ENCODE data around the gene MAP3K19.

- TF ChIP-seq CTCF (IDR thresholded peaks at IDR 0.05; ENCODE audit: low read depth, low read length, poor library complexity, severe bottlenecking) (no peak), EZH2phosphoT487 (IDR thresholded peaks at IDR 0.05; ENCODE audit: borderline replicate concordance, low read length) (no peak)
These were observed 112.6 kb downstream of the MAP3K19 start for GRCh38 chr2:134934641-134935040.

Measured in DOHH2 (cell line).